Dermis lymphatic vessel endothelial cell (primary cell): Measurements from ENCODE around the gene CENPVL2. TPM values are rescaled to one million over a fixed set of nuclear protein-coding genes. Genes with fewer than 3 reads are reported as not detected.

Experiments
- total RNA-seq: library from RNA; depleted of rRNA; stranded (reverse); fragments of >200 nt; gene quantifications from 2 replicates; pipeline ENCODE4 v1.2.1, GENCODE V29; 2014

Gene CENPVL2
- not detected in 2 replicates for total RNA-seq

DNA sequence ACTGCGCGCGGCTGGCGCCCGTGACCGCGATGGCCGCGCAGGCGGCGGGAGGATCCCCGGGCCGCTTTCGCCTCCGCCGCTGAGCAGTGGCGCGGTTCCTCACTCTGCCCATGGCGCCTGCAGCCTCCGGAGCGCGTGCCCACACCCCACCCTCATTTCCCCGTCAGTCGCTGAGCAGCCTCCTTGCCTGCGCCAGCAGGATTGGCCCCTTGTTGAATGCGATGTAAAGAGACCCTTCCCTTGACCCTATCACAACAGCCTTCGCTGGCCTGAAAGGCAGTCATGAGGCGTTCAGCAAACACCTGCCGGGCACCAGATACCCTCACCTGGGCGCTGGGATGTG is at the start of gene CENPVL2:
Gene CENPVL2, minus strand, starts transcription at position 112 of the 343 bp plus-strand sequence. Its CDS starts 0 bp downstream, at position 112.

DNA sequence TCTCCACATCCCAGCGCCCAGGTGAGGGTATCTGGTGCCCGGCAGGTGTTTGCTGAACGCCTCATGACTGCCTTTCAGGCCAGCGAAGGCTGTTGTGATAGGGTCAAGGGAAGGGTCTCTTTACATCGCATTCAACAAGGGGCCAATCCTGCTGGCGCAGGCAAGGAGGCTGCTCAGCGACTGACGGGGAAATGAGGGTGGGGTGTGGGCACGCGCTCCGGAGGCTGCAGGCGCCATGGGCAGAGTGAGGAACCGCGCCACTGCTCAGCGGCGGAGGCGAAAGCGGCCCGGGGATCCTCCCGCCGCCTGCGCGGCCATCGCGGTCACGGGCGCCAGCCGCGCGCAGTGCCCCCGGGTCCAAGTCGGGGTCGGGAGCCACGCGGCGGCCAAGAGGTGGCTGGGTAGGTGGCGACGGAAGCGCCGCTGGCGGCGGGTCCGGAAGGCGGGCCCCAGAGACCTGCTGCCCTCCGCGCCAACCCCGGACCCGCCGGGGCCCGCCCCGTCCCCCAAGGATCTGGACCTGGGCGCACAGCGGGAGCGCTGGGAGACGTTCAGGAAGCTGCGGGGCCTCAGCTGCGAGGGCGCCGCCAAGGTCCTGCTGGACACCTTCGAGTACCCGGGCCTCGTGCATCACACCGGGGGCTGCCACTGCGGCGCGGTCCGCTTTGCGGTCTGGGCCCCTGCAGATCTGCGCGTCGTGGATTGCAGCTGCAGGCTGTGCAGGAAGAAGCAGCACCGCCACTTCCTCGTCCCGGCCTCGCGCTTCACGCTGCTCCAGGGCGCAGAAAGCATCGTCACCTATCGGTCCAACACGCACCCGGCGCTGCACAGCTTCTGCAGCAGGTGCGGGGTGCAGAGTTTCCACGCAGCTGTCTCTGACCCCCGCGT is 27.9 kb upstream of the CENPVL2 start, which contains the start of gene CENPVL1:
Gene CENPVL1, plus strand, starts transcription at position 236 of the 888 bp plus-strand sequence. Its CDS starts 0 bp downstream, at position 236.

Other genes starting within 250 kb of the CENPVL2 start
- gene NUDT11, start 186.2 kb downstream of the CENPVL2 start, total RNA-seq: 0.52 and 0.65 TPM in 2 replicates
- not detected in 2 replicates for gene CENPVL3, start 63.9 kb downstream of the CENPVL2 start, total RNA-seq
- gene CENPVL1, start 27.7 kb upstream of the CENPVL2 start, total RNA-seq: not detected in 2 replicates
- gene GSPT2, start 60.6 kb upstream of the CENPVL2 start, total RNA-seq: 3.4 and 5.4 TPM in 2 replicates
- 54.0 and 55.7 TPM in 2 replicates for gene MAGED1, start 210.8 kb upstream of the CENPVL2 start, total RNA-seq